Thoracic aorta (tissue), 2 donors: ENCODE measurements around the gene SLC22A23. TPM values are rescaled to one million over a fixed set of nuclear protein-coding genes. Genes with fewer than 3 reads are reported as not detected.

ENCODE experiments used
- ATAC-seq: fragments of 150-250 bp; one replicate; pipeline ENCODE4 v1.8.0; 2017; ENCODE audit warnings: low read depth; ENCODE audit not compliant: insufficient number of reproducible peaks, low FRiP score
- DNase-seq: peaks from one replicate; pipeline ENCODE4 v3.0.0-alpha.2; 2020; ENCODE audit warnings: low spot score
- H3K27ac ChIP-seq, 2 donors: fragments of 200-600 bp; sonication (generic); 1 replicate in 1 of 2; 2 replicates in 1 of 2; pipeline ENCODE4 v1.5.1; 2016; ENCODE audit warnings: mild to moderate bottlenecking in 2 of 2, moderate library complexity in 2 of 2
- H3K27me3 ChIP-seq: fragments of 200-600 bp; sonication (generic); replicated peaks from 2 replicates; pipeline ENCODE4 v1.6.0; 2016; ENCODE audit warnings: mild to moderate bottlenecking; ENCODE audit not compliant: insufficient read depth
- H3K36me3 ChIP-seq: fragments of 200-600 bp; sonication (generic); one replicate; pipeline ENCODE4 v1.5.1; 2016
- H3K4me1 ChIP-seq, 2 donors: fragments of 200-600 bp; sonication (generic); 1 replicate in 1 of 2; 2 replicates in 1 of 2; pipeline versions ENCODE4 v1.5.1 to v1.6.0; 2016; ENCODE audit warnings: low read depth in 2 of 2, mild to moderate bottlenecking in 1 of 2; ENCODE audit not compliant: control insufficient read depth in 1 of 2
- H3K4me3 ChIP-seq: fragments of 200-600 bp; sonication (generic); 2 replicates; pipeline ENCODE4 v1.5.1; 2016; ENCODE audit warnings: mild to moderate bottlenecking
- H3K9me3 ChIP-seq: fragments of 200-600 bp; sonication (generic); 2 replicates; pipeline ENCODE4 v1.5.1; 2016
- total RNA-seq, 2 donors: library from RNA; depleted of rRNA; stranded (reverse); fragments of >200 nt; gene quantifications; one replicate each; pipeline versions ENCODE4 v1.1.0 to v1.2.3, GENCODE V29; 2016
- TF ChIP-seq, protein P1 (sequence below): fragments of 200-600 bp; sonication (generic); IDR thresholded peaks from one replicate; pipeline ENCODE4 v1.5.1; 2019; ENCODE audit warnings: antibody characterized with exemption

The SLC22A23 gene
- total RNA-seq, 2 donors from 2014 or later: 5.1 to 9.7 TPM

DNA sequence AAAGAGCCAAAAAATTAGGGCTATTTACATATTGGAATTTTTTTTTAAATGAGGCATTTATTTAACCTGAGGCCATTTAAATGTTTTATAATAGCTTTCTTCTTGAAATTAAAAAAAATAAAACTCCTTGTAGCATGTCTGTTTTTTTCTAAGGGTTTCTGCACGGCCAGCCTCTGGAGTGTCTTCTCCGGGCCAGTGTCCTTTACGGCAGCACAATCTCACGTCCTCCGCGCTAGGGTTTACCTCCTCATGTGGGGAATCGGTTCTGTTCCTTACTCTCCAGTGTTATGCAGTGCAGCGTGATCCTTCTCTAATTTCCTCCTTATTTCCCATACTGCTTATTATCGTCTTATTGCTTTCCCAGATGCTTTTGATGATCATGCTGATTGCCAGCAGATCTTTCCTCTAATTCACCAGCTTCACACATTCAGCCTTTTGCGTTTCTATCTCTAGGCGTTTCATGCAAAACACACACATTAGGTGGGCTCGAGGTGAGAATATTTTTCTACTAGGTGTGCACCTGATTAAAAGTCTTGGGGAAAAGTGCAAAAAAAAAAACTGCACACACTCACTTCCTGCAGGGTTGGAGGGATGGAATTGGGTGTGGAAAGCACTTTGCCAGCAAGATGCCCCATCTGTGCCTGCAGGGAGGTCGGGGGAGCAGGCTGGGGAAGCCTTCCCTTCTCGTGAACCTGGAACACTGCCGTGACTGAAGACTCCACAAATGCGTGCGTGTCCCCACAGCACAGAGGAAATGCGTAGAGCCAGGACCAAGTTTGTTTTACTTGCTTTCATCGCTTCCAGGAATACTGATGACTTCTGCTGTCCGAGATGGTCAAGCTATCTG, 142.0 kb downstream of the SLC22A23 start:
- Histone ChIP-seq H3K36me3 (no peaks in the 10 kb centered on the region), H3K9me3 (no peaks in the 10 kb centered on the region), H3K4me1 (no peaks in the 10 kb centered on the region), H3K27me3 (no peaks in the 10 kb centered on the region), H3K4me3 (no peak overlapping the region), H3K27ac (no peak overlapping the region)
- TF ChIP-seq, protein P1, sequence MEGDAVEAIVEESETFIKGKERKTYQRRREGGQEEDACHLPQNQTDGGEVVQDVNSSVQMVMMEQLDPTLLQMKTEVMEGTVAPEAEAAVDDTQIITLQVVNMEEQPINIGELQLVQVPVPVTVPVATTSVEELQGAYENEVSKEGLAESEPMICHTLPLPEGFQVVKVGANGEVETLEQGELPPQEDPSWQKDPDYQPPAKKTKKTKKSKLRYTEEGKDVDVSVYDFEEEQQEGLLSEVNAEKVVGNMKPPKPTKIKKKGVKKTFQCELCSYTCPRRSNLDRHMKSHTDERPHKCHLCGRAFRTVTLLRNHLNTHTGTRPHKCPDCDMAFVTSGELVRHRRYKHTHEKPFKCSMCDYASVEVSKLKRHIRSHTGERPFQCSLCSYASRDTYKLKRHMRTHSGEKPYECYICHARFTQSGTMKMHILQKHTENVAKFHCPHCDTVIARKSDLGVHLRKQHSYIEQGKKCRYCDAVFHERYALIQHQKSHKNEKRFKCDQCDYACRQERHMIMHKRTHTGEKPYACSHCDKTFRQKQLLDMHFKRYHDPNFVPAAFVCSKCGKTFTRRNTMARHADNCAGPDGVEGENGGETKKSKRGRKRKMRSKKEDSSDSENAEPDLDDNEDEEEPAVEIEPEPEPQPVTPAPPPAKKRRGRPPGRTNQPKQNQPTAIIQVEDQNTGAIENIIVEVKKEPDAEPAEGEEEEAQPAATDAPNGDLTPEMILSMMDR: no peak
- DNase-seq: no peak
- ATAC-seq: no peak

GRCh38 chr6:3314176-3314575, 142.7 kb downstream of the SLC22A23 start:
- no peaks in the 10 kb centered on the region for H3K27me3 ChIP-seq
- no peaks in the 10 kb centered on the region for H3K9me3 ChIP-seq
- H3K27ac ChIP-seq: no peak overlapping the region
- ATAC-seq: no peak
- H3K36me3 ChIP-seq: no peaks in the 10 kb centered on the region
- TF ChIP-seq, protein P1: no peak
- DNase-seq: no peak
- no peak overlapping the region for H3K4me3 ChIP-seq
- H3K4me1 ChIP-seq: no peaks in the 10 kb centered on the region

- no peak overlapping the region for H3K4me3 ChIP-seq
- ATAC-seq: no peak
Measured at GRCh38 chr6:3312604-3313231, 144.1 kb downstream of the SLC22A23 start.

DNA sequence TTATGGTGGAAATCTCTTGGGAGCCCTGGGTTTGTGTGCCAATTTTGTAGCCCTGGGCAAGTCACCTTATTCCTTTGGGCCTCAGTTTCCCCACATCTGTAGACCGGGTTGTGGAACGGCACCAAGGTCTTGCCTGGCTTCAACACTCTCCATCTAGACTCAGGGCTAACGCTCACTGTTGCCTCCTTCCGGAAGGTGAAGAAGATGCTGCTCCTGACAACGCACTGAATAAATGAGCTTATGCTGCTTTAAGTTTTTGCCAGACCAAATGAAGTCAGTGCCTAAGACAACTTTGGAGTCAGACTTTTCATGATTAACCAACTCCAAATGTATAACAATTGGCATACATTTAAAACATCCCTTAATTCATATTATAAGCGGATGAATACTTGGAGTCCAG, 145.0 kb downstream of the SLC22A23 start:
- H3K27ac ChIP-seq: no peak overlapping the region
- H3K9me3 ChIP-seq: no peaks in the 10 kb centered on the region
- no peaks in the 10 kb centered on the region for H3K27me3 ChIP-seq
- no peaks in the 10 kb centered on the region for H3K4me1 ChIP-seq
- TF ChIP-seq, protein P1: no peak
- no peak for ATAC-seq
- DNase-seq: no peak
- no peaks in the 10 kb centered on the region for H3K36me3 ChIP-seq
- H3K4me3 ChIP-seq: no peak overlapping the region

More at GRCh38 chr6:3312604-3313231, 144.1 kb downstream of the SLC22A23 start:
- no peaks in the 10 kb centered on the region for H3K27me3 ChIP-seq
- no peak overlapping the region for H3K27ac ChIP-seq
- TF ChIP-seq, protein P1: no peak
- no peak for DNase-seq
- H3K36me3 ChIP-seq: no peaks in the 10 kb centered on the region
- H3K4me1 ChIP-seq: no peaks in the 10 kb centered on the region
- no peaks in the 10 kb centered on the region for H3K9me3 ChIP-seq

- Histone ChIP-seq H3K9me3 (no peaks in the 10 kb centered on the region), H3K27ac (no peak overlapping the region), H3K4me1 (no peaks in the 10 kb centered on the region), H3K27me3 (no peaks in the 10 kb centered on the region), H3K36me3 (no peaks in the 10 kb centered on the region), H3K4me3 (no peak overlapping the region)
- ATAC-seq (no peak), DNase-seq (no peak)
- TF ChIP-seq, protein P1: no peak
Measured at GRCh38 chr6:3310703-3311102, 146.1 kb downstream of the SLC22A23 start.
